ENCODE data around the gene ZNF862.

The ZNF862 gene

DNA sequence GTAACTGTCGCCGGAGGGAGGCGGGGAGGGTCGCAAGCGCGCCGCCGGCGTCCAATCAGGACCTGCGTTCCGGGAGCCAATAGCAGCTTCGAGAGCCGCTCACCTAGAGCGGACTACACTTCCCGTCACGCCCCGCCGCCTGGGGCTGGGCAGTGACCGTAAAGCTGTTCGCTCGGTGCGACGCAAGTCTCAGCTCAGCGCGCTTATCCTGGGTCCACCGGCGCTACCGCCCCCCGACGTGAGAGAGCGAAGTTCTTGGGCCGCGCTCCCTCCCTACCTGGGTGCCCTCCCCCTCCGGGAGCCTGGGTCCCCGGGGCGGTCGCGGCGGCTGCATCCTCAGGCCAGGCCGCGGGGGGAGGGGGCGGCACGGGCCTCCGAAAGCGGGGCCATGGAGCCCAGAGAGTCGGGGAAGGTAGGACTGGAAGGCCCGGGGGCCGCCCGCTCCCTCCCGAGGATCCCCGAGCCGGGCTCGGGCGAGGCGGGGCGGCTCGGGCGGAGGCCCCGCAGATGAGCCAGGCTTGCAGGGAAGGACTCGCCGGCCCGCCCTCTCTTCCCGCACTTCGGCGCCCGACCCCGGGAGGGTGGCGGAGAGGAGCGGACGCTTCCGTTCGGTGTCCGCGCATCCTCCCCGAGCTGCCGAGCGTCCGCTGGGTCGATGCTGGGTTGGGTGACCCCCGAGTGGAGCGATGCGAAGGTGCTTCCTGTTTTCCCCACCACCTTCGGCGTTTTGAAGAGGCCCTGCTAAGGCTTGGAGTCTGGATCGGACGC is at the start of gene ZNF862:
Gene ZNF862, plus strand, starts transcription at position 152 of the 768 bp plus-strand sequence. Its CDS starts 237 bp downstream, at position 389.
- DNase-seq: peak; percentile 94

GRCh38 chr7:149789101-149789500 is 49.1 kb upstream of the ZNF862 start:
- DNase-seq: no peak

DNA sequence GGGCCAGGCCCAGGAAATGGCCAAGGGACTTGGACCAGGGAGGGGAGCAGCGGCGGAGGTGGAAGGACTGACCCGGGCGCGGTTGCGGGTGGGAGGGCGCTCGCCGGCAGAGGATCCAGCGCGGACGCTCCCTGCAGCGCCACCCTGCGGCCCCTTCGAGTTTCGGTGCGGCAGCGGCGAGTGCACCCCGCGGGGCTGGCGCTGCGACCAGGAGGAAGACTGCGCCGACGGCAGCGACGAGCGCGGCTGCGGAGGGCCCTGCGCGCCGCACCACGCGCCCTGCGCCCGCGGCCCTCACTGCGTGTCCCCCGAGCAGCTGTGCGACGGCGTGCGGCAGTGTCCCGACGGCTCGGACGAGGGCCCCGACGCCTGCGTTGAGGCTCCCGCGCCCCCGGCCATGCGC is 48.0 kb upstream of the ZNF862 start:
- DNase-seq: peak; percentile 48

- DNase-seq: no peak
Observed at GRCh38 chr7:149790754-149791360, 47.3 kb upstream of the ZNF862 start.

GRCh38 chr7:149791411-149792219 is 46.6 kb upstream of the ZNF862 start:
- no peak for DNase-seq

GRCh38 chr7:149792220-149792595 is 46.0 kb upstream of the ZNF862 start:
- no peak for DNase-seq

DNA sequence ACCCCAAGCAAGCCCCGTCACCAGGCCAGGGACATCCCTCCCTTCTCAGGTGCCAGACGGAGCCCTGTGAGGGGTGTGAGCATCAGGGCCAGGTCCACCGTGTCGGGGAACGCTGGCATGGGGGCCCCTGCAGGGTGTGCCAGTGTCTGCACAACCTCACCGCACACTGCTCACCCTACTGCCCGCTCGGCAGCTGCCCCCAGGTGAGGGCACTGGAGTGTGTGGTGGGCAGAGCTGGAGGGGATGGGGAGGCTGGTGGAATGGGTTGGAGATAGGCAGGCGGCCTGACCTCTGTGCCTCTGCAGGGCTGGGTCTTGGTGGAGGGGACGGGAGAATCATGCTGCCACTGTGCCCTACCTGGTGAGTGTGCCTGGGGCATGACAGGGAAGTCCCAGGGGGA is 44.9 kb upstream of the ZNF862 start:
- DNase-seq: no peak

- no peak for DNase-seq
Observed at GRCh38 chr7:149794661-149795060, 43.5 kb upstream of the ZNF862 start.

DNA sequence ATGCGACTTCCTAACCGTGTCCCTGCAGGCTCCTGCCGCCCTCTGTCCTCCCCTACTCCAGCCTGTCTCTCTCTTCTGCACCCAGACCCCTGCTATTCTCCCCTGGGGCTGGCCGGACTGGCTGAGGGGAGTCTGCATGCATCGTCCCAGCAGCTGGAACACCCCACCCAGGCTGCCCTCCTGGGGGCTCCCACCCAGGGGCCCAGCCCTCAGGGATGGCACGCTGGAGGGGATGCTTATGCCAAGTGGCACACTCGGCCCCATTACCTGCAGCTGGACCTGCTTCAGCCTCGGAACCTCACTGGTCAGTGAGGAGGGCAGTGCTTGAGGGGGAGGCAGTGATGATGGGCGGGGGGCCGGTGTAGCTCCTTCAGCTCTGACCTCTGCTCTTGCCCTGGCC is 43.0 kb upstream of the ZNF862 start:
- no peak for DNase-seq

DNA sequence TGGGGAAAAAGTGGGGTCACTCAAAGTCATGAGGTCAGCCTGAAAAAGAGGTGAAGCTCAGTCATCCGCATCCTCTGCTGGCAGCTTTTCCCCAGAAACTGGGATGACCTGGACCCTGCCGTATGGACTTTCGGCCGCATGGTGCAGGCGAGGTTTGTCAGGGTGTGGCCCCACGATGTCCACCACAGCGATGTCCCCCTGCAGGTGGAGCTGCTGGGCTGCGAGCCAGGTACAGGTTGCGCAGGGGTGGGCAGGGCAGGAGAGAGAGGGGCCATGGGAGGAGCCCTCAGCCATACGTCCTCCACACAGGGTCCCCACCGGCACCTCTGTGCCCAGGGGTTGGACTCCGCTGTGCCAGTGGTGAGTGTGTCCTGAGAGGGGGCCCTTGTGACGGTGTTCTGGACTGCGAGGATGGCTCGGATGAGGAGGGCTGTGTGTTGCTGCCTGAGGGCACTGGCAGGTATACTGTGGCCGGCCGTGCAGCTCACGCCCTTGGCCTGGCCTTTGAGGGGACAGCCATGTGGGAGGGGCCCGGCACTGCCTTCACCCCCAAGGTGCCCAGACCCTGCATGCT is 41.8 kb upstream of the ZNF862 start:
- no peak for DNase-seq

GRCh38 chr7:149797771-149798170 is 40.4 kb upstream of the ZNF862 start:
- DNase-seq: no peak

DNA sequence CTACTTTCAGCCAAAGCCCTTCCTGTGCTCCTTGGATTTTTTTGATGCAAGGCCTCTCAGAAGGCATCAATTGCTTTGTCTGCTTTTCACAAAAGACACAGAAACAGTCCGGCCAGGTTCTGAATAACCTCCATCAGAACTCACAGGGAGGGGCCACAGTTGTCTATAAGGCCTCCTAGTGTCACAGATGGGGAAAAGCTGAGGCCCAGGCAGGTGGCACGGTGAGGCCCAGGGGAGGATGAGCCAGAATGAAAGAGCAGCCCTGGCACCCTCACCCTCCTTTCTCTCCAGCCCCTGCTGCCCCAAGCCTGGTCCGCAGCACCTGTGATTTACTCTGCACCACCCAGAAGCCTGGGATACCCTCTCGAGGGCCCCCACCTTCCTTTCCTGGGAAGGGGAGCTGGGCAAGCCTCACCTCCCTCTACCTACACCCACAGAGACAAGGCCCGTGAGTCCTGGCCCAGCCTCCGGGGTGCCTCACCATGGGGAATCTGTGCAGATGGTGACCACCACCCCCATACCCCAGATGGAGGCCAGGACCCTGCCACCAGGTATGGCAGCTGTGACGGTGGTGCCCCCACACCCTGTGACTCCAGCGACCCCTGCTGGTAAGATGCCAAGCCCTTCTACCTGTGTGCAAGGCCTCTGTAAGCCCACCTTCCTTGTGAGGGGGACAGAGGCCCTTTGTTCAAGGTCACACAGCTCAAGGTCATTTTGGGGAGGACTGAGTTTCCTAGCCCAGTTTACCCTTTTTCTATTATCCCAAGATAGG is 38.6 kb upstream of the ZNF862 start:
- DNase-seq: peak; percentile 53

GRCh38 chr7:149800169-149800555 is 38.0 kb upstream of the ZNF862 start:
- DNase-seq: no peak

GRCh38 chr7:149801002-149801566 is 37.1 kb upstream of the ZNF862 start:
- no peak for DNase-seq

- DNase-seq: no peak
Observed at GRCh38 chr7:149801816-149802215, 36.4 kb upstream of the ZNF862 start.

GRCh38 chr7:149802966-149803365 is 35.2 kb upstream of the ZNF862 start:
- no peak for DNase-seq

DNA sequence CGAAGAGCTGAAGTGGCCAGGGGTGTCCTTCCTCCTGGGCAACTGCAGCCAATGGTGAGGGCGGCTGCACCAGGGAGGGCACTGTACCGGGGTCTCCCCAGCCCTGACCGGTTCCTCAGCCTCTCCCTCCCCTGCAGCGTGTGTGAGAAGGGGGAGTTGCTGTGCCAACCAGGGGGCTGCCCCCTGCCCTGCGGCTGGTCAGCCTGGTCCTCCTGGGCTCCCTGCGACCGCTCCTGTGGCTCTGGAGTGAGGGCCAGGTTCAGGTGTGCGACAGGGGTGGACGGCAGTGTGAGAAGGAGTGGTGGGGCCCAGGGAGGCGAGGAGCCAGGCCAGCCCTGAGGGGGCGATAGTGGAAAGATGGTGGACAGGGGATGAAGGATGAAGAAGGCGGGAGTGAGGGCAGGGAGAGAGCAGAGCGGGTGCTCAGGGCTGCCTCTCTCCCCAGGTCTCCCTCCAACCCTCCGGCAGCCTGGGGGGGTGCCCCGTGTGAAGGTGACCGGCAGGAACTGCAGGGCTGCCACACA is 34.6 kb upstream of the ZNF862 start:
- DNase-seq: no peak

DNA sequence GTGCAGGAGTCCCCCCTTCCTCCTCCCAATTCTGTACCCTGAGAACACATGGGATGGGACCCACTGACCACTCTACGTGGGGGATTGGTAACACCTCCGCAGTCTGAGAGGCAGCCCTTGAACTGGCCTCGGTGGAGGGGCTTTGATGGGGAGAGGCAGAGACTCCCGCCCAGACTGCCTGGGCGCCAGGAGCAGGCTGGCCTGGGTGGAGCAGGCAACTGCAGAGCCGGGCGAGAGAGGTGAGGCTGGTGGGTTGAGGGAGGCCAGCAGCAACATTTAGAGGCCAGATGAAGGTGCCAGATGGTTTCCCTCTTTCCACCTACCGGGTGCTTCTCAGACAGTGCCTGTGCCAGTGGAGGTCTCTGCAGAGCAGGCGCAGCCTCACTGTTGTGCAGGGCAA is 34.1 kb upstream of the ZNF862 start:
- no peak for DNase-seq

GRCh38 chr7:149806726-149807125 is 31.4 kb upstream of the ZNF862 start:
- no peak for DNase-seq

DNA sequence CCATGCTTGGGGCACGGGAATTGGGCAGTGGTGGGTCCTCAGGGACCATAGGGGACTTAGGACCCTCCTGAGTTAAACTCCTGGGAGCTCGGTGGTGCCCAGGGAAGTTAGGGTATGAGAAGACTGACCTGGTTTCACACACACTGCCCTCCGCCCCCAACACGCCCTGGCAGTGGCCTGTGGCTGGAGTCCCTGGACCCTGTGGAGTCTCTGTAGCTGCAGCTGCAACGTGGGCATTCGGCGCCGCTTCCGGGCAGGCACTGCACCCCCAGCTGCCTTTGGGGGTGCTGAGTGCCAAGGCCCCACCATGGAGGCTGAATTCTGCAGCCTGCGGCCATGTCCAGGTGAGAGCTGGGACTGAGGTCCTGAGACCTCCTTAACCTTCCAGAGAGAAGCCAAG is 29.9 kb upstream of the ZNF862 start:
- DNase-seq: no peak

DNA sequence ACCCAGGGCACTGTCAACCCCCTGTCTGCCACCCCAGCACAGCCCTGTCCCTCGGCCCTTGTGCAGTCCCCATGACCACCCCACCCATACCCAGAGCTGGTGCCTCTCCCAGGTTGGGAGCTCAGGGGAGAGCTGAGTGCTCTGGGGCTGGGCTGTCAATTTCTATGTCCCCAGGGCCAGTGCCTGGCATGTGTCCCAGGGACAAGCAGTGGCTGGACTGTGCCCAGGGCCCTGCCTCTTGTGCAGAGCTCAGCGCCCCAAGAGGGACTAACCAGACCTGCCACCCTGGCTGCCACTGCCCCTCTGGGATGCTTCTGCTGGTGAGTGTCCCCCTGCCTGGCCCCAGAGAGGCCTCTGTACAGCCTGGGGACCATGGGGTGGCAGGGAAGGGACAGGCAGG is 29.0 kb upstream of the ZNF862 start:
- no peak for DNase-seq

DNA sequence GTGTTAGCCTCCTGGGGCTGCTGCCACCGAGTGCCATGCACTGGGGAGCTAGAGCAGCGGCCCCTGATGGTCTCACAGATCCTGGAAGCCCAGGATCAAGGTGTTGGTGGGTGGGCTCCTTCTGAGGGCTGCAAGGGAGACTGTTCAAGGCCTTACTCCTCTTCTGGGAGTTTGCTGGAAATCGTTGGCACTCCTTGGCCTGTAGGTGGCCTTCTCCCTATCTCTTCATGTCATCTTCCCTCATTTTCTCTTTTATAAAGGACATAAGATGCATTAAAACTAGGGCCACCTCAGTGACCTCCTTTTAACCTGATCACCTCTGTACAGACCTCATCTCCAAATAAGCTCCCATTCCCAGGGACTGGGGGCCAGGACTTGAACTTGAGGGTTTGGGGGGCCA is 27.0 kb upstream of the ZNF862 start:
- no peak for DNase-seq
